ENCODE measurements around the gene SLC26A1.

The SLC26A1 gene

DNA sequence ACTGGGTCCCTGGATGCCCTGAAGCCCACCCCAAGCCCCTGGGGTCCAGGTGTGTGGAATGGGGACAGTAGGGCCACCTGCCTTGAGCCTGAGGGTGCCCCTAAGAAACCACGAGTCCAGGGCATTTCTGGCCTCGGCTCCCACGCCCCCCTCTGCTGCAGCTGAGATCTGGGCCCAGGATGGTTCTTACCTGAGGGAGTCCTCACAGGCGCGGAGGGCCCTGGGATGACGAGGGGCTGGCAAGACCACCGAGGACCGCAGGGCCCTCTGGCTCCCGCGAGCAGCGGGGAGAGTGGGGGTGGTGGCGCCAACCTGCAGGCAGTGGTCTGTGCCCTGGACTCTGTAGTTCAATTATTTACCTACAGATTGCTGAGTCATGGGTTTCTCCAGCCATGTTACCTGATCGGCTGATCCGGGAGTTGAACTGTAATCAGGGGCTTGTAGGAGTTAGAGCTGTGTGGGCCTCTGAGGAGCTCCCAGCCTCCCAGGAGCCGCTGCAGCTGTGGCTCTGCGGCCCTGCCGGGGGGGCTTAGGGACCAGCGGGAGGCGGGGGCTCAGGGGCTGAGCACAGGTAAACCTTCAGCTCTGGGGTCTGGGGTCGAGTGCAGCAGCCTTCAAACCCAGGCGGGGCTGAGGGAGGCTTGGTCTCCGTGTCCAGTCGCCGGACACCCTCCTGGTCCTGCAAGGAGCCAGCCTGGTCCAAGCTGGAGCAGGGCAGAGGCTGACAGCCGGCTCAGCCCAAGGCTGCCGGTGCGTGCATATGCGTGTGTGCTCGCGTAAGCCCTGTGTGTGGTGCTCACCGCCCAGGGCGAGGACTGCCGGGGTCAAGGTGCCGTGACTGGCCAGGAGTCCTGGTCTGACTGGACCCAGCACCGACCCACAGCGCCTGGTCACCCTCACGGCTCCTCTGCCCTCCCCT lies at the start of gene SLC26A1:
TSS of gene SLC26A1 (minus strand) at position 294 of the 919 bp plus-strand sequence. CDS start 1,701 bp downstream, outside the sequence.
- no peak for DNase-seq
- in situ Hi-C loops (cut with MboI; ENCODE audit: low pct_unique_long_range_greater_than_20kb, low sequenced_read_pairs) = no loop called here

GRCh38 chr4:1042352-1043055 lies 49.3 kb upstream of the SLC26A1 start:
- DNase-seq = no peak
- in situ Hi-C loops (cut with MboI; ENCODE audit: low pct_unique_long_range_greater_than_20kb, low sequenced_read_pairs) = no loop called here

GRCh38 chr4:1041936-1042330 lies 48.7 kb upstream of the SLC26A1 start:
- in situ Hi-C loops (cut with MboI; ENCODE audit: low pct_unique_long_range_greater_than_20kb, low sequenced_read_pairs) = no loop called here
- DNase-seq = no peak

- DNase-seq = no peak
- in situ Hi-C loops (cut with MboI; ENCODE audit: low pct_unique_long_range_greater_than_20kb, low sequenced_read_pairs) = no loop called here
Observed at GRCh38 chr4:1041147-1041935, 48.1 kb upstream of the SLC26A1 start.

GRCh38 chr4:1040344-1041146 lies 47.3 kb upstream of the SLC26A1 start:
- no peak for DNase-seq
- in situ Hi-C loops (cut with MboI; ENCODE audit: low pct_unique_long_range_greater_than_20kb, low sequenced_read_pairs) = no loop called here

DNA sequence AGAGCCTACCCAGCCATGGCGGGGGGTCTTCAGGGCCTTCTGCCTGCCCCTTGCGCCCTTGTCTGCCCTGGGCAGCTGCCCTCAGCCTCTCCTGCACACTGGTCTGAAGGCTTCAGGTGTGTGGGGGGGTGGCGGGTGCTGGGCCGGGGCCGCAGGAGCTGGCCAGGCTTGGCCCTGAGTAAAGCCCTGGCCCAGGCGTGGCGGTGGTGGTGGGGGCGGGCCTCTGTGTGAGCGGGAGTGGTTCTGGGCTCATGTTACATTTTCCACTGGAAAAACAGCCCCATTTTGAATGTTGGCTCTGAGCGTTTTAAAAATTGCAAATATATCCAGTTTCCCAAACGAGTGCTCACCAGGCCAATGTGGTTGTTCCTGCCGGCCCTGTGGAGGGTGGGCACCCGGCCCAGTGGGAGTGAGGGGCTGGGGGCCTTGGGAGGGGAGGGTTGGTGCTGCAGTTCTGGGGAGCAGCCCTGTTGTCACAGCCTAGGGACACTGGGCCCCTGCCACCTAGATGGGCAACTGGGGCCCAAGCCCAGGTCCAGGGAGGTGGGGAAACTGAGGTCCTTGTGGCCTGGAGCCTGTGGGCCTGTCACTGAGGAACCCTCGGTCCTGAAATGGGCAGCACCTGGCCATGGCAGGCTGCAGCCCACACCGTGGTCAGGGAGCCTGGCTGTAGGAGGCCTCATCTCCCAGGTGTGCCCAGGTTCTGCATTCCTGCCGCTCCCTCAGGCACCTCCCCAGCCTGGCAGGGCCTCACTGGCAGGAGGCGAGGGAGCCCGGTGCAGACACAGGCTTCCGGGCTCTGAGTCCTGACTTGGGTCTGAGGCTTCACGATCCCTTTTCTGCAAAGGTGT lies 46.5 kb upstream of the SLC26A1 start:
- DNase-seq = no peak
- in situ Hi-C loops (cut with MboI; ENCODE audit: low pct_unique_long_range_greater_than_20kb, low sequenced_read_pairs) = no loop called here

DNA sequence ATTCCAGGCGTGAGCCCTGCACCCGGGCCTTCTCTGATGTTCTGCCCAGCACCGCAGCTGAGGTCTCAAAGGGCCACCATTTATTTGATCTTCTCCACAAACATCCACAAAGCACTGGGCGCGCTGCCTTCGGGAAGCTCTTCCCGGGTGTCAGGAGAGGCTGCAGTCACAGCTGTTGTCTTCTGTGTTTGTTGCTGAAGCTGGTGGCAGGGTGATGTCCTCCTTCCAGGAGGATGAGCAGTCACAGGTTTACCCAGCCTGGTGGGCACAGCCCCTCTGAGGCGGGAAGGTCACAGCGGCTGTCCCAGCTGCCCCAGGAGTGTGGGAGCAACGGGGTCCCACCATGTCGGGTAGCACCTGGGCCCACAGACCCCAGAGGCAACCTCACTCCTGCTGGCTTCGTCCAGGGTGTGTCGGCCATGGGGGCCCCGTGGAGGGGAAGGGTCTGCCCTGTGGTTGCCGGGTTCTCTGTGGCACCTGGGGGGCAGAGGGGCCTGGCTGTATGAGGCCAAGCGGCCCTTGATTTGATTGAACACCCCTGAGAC lies 45.8 kb upstream of the SLC26A1 start:
- no peak for DNase-seq
- in situ Hi-C loops (cut with MboI; ENCODE audit: low pct_unique_long_range_greater_than_20kb, low sequenced_read_pairs) = no loop called here

DNA sequence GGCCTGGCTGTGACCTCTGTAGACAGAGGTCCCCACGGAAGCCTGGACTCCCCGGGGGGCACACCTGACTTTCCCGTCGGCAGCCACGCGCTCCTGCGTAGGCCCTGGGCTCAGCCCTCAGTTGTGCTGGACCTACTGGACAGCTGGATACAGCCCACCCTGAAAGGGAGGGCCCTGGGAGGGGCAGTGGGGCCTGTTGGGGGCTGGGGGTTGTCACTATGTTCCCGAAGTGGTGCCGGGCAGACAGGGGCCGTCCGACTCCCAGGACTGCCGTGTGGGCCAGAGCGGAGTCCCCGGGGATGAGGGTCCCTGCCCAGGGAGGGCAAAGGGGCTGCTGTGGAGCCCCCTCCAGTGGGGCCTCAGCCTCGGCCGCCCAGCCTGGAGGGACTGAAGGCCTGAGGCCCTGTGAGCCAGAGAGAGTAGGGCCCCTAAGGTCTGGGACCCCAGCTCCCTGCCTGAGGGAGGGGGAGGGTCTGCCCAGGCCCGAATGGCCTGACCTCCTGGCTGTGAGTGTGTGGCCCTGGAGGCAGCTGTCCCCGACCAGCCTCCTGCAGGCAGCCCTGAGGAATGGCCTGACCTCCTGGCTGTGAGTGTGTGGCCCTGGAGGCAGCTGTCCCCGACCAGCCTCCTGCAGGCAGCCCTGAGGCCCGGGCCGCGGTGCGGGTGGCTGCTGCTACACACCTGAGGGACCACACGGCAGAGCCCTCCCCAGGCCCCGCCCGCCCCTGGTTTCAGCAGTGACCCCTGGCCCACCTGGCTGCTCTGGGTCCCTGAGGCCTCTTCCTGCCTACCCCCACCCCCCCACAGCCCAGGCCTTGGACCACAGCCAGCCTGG lies 44.0 kb upstream of the SLC26A1 start:
- in situ Hi-C loops (cut with MboI; ENCODE audit: low pct_unique_long_range_greater_than_20kb, low sequenced_read_pairs) = no loop called here
- no peak for DNase-seq

- in situ Hi-C loops (cut with MboI; ENCODE audit: low pct_unique_long_range_greater_than_20kb, low sequenced_read_pairs) = no loop called here
Observed at GRCh38 chr4:1036095-1036494, 42.9 kb upstream of the SLC26A1 start.

GRCh38 chr4:1035510-1035909 lies 42.3 kb upstream of the SLC26A1 start:
- DNase-seq = no peak
- in situ Hi-C loops (cut with MboI; ENCODE audit: low pct_unique_long_range_greater_than_20kb, low sequenced_read_pairs) = no loop called here

More at GRCh38 chr4:1036095-1036494, 42.9 kb upstream of the SLC26A1 start:
- DNase-seq = no peak

GRCh38 chr4:1033840-1034551 lies 40.8 kb upstream of the SLC26A1 start:
- in situ Hi-C loops (cut with MboI; ENCODE audit: low pct_unique_long_range_greater_than_20kb, low sequenced_read_pairs) = no loop called here
- DNase-seq = no peak

DNA sequence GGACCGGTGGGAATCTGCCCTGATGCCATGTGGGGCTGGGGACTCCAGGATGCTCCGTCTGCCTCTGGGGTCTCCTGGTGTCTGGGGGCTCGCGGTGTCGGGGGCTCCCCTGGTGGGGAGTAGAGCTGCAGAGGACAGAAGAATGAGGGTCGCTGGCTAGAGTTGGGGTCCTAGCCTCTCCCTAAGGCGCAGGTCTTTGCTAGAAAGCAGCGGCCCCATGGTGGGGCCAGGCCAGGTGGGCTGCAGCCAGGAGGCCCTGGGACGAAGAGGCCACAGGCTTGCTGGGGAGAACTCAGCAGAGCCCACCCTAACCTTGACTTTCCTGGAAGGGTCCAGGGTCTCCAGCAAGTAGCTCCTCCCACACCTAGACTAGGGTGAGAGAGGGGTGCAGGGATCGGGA lies 39.7 kb upstream of the SLC26A1 start:
- in situ Hi-C loops (cut with MboI; ENCODE audit: low pct_unique_long_range_greater_than_20kb, low sequenced_read_pairs) = no loop called here

DNA sequence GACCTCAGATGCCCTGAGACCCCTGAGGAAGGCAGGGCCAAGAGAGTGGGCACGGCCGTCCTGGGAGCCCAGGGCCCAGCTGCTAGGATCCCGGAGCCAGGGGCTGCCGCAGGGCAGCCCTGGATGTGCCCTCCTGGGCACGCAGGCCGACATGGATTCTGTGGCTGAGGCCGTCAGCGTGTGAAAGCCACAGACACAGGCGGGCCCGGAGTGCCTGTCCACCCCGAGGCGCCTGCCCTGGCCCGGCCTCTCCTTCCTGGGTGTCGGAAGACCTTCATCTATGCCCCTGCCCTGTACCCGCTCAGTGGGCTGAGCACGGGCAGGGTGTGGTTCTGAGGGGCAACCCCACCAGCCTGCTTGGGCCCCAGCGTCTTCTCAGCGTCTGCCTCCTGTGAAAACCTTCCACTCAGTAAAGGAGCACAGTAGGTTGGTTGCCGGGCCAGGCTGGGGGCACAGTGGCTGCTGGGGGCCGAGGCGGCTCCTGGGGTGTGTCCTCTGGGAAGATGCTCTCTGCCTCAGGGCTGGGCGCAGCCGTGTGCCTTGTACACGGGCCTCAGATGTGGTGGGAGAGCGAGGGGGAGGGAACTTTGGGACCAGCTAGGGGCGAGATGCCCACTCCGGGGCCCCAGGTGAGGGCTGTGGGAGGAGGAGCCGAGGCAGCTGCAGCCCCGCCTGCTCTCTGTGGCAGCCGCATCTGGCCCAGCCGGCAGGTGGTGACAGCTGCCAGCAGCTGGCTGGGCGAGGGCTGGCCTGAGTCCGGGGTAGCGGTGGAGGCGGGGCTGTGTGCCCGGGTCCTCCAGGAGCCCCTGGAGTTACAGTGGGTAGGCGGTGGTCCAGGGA lies 39.0 kb upstream of the SLC26A1 start:
- no peak for DNase-seq
- in situ Hi-C loops (cut with MboI; ENCODE audit: low pct_unique_long_range_greater_than_20kb, low sequenced_read_pairs) = no loop called here

More for the DNA sequence above, 39.7 kb upstream of the SLC26A1 start:
- DNase-seq = no peak

- no peak for DNase-seq
- in situ Hi-C loops (cut with MboI; ENCODE audit: low pct_unique_long_range_greater_than_20kb, low sequenced_read_pairs) = no loop called here
Observed at GRCh38 chr4:1031346-1031745, 38.1 kb upstream of the SLC26A1 start.

GRCh38 chr4:1030559-1030958 lies 37.4 kb upstream of the SLC26A1 start:
- no peak for DNase-seq
- in situ Hi-C loops (cut with MboI; ENCODE audit: low pct_unique_long_range_greater_than_20kb, low sequenced_read_pairs) = no loop called here

Measured in KBM-7 (cell line).